ENCODE results near the gene SLC6A13. TPM values are rescaled to one million over a fixed set of nuclear protein-coding genes. Genes with fewer than 3 reads are reported as not detected.

Gene SLC6A13
- total RNA-seq, 4 donors from 2014 or later: 0.84 to 0.88 TPM; not detected in 2

DNA sequence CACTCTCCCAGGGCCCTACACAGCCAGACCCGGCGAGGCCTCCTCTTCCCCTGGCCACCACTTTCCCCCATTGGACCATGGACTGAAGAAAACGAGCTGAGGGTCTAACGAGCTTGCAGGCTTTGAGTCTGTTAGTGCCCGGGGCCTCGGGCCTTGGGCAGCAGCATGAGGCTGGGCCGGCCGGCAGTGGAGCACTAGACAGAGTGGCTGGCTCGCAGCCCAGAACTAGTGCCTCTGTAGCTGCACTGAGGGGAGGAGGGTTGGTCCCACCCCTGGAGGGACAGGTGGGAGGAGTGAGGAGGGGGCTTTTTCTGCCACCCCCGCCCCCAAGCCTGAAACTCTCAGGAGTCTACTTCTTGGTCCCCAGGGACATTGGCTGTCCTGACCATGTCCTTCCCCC is 87.4 kb downstream of the SLC6A13 start:
- no peak for ATAC-seq (ENCODE audit: low FRiP score)
- no peak for DNase-seq (ENCODE audit: low spot score)
- TF ChIP-seq, protein P1, sequence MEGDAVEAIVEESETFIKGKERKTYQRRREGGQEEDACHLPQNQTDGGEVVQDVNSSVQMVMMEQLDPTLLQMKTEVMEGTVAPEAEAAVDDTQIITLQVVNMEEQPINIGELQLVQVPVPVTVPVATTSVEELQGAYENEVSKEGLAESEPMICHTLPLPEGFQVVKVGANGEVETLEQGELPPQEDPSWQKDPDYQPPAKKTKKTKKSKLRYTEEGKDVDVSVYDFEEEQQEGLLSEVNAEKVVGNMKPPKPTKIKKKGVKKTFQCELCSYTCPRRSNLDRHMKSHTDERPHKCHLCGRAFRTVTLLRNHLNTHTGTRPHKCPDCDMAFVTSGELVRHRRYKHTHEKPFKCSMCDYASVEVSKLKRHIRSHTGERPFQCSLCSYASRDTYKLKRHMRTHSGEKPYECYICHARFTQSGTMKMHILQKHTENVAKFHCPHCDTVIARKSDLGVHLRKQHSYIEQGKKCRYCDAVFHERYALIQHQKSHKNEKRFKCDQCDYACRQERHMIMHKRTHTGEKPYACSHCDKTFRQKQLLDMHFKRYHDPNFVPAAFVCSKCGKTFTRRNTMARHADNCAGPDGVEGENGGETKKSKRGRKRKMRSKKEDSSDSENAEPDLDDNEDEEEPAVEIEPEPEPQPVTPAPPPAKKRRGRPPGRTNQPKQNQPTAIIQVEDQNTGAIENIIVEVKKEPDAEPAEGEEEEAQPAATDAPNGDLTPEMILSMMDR (IDR thresholded peaks at IDR 0.05): no peak

DNA sequence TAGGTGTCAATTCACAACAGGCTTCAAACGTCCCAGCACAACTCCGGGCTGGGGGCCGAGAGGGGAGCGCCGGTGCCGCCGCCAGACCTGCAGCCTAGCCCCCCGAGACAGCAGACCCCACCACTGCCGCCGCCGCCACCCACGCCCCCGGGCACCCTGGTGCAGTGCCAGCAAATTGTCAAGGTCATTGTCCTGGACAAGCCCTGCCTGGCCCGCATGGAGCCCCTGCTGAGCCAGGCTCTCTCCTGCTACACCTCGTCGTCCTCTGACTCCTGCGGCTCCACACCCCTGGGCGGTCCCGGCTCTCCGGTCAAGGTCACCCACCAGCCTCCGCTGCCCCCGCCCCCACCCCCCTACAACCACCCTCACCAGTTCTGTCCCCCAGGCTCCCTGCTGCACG is 88.0 kb downstream of the SLC6A13 start:
- DNase-seq (ENCODE audit: low spot score) (no peak), ATAC-seq (ENCODE audit: low FRiP score) (no peak)
- TF ChIP-seq, protein P1 (IDR thresholded peaks at IDR 0.05): no peak

DNA sequence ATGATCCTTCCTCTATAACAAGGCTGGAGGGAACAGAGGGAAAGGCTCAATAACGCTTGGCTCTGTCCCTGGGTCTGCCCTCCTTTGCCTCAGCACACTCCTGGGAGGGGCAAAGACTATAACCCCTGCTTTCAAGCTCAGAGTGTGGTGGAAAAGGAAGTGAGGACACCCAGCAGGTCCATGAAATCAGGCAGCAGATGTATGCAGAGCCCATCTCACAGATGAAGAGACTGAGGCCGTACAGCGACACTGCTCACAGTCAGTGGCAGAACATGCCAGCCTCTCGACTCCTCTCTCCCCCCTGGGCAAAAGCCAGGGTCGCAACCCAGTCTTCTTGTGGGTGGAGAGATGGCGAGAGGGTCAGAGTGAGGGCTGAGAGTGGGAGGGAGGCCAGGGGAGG is 88.5 kb downstream of the SLC6A13 start:
- no peak for ATAC-seq (ENCODE audit: low FRiP score)
- TF ChIP-seq, protein P1 (IDR thresholded peaks at IDR 0.05): no peak
- no peak for DNase-seq (ENCODE audit: low spot score)

DNA sequence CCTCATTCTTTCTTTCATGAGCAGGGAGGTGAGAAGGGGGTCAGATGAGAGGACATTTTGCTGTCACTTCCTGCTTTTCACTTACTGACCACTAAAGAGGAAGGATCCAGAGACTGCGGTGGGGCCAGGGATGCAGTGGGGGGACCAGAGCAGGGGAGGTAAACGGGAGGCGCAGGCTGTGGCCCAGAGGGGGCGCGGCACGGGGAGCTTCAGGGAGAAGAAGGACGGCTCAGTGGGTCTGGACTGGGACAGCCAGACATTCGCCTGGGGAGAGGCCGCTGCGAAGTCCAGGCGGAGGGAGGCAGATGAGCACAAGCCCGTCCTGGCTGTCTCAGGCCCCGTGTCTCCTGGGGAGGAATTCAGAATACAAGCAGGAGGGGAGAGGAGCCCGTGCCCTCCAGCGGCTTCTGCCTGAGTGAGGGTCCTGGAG is 89.9 kb downstream of the SLC6A13 start:
- TF ChIP-seq, protein P1 (IDR thresholded peaks at IDR 0.05): no peak
- ATAC-seq (ENCODE audit: low FRiP score) (no peak), DNase-seq (ENCODE audit: low spot score) (no peak)

DNA sequence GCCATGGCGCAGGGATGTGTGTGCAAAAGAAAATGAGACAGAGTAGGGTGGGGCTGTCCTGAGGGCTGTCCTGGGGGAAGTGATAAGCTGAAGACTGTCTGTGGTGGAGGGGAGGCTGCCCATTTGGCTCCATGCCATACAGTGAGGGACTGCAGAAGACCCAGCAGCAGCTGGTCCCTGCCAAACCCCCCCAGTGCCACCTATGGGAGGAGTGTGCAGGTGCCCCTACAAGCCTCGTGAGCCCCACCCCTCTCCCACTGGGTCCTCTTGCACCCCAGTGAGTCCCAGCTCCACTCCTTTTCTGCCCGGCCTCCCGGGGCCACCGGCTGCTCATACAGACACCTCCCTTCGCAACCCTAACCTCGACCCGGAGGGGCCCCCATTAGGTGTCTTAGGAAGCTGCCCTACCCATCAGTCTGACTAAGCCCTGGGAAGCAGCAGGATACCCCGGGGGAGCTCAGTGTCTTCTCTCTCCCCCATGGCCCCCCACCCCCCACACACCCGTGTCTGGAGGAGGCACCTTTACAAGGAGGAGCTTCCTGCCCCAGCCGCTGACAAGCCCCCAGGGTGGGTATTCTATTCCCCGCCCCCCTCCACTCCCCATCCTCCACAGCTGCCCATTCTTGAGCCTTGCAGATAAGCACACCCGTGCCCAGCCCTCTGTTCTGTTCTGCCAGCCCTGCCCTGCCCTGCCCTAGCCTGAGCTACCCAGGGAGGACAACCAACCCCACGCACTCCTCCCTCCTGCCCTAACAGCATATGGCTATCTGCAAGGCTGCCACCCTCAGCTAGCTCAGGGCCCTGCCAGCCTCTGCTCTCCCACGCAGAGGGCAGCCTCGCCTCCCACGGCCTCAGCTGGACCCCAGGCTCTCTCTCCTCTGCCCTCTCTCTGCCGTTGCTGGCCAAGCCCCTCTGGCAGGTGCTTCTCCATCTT is 90.6 kb downstream of the SLC6A13 start:
- ATAC-seq (ENCODE audit: low FRiP score): peak; percentile 26

DNA sequence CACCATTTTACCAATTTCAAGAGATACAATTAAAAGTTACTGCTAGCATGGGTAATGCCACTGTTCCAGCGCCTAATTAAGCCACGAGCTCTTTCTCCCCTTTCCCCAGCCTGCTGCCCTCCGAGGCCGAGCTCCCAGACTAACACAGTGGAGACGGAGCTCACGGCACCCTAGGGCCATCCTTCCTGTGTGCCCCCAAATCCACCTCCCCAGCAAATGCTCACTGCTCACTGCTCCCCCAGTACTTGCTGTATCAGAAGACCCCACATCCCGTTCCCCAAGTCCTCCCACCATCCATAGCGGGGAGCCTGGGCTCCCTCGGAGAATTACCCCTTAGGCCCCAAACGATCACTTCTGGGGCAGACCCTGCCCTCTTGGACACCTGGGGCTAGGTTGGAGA is 91.4 kb downstream of the SLC6A13 start:
- TF ChIP-seq, protein P1 (IDR thresholded peaks at IDR 0.05): no peak
- no peak for ATAC-seq (ENCODE audit: low FRiP score)
- no peak for DNase-seq (ENCODE audit: low spot score)

More for the DNA sequence above, 90.6 kb downstream of the SLC6A13 start:
- no peak for DNase-seq (ENCODE audit: low spot score)
- TF ChIP-seq, protein P1 (IDR thresholded peaks at IDR 0.05): no peak

Other genes with a start within 250 kb of the SLC6A13 start
- 1 to 10 TPM; 1.3 to 4.4 (median 3.3) TPM for gene IQSEC3, start 196.1 kb downstream of the SLC6A13 start, total RNA-seq
- gene SLC6A12, start 48.7 kb downstream of the SLC6A13 start, total RNA-seq: 1 to 10 TPM in 3 of 4 donors, under 1 TPM in 1; 0.46 to 7.0 (median 2.1) TPM
- gene KDM5A, start 126.5 kb upstream of the SLC6A13 start, total RNA-seq: 10 to 100 TPM; 48.0 to 86.2 (median 49.9) TPM
- 1 to 10 TPM; 4.2 to 9.6 (median 5.5) TPM for gene CCDC77, start 138.8 kb upstream of the SLC6A13 start, total RNA-seq
- under 1 TPM in 3 of 4 donors, not detected in 1; 0.13 to 0.60 (median 0.28) TPM for gene B4GALNT3, start 197.1 kb upstream of the SLC6A13 start, total RNA-seq

Measured in omental fat pad (tissue), 4 donors.